WTC11 (cell line): ENCODE measurements around the gene NLGN3. TPM values are rescaled to one million over a fixed set of nuclear protein-coding genes. Genes with fewer than 3 reads are reported as not detected.

ENCODE experiments used
- ATAC-seq: fragments of 200-7000 bp; cut with Tn5 transposase; 2 replicates; pipeline ENCODE4 v1.10.0; 2021; ENCODE audit warnings: mild to moderate bottlenecking, moderate library complexity
- CTCF ChIA-PET: fragments of 300-600 bp; sonication (Branson Sonifier 250); formaldehyde crosslinking; loops from one replicate; lab custom pipeline; 2021; ENCODE audit warnings: antibody characterized with exemption; lab: Charles Lee
- POLR2A ChIA-PET: fragments of 350-600 bp; sonication (Branson Sonifier 250); formaldehyde crosslinking; loops from one replicate; lab custom pipeline; 2021; ENCODE audit warnings: antibody characterized with exemption; lab: Charles Lee
- DNase-seq: peaks from one replicate; pipeline ENCODE4 v3.0.0; 2021; ENCODE audit warnings: low spot score
- H3K27ac Mint-ChIP-seq: 2 replicates; pipeline ENCODE4 v1.8.0; 2021; ENCODE audit warnings: mixed read lengths
- H3K27me3 Mint-ChIP-seq: 2 replicates; pipeline ENCODE4 v1.8.0; 2021; ENCODE audit warnings: low read depth, mild to moderate bottlenecking, moderate library complexity, mixed read lengths
- H3K36me3 Mint-ChIP-seq: 2 replicates; pipeline ENCODE4 v1.8.0; 2021; ENCODE audit warnings: mixed read lengths
- H3K4me1 Mint-ChIP-seq: 2 replicates; pipeline ENCODE4 v1.8.0; 2022; ENCODE audit warnings: mixed read lengths
- H3K4me3 Mint-ChIP-seq: 2 replicates; pipeline ENCODE4 v1.8.0; 2021; ENCODE audit warnings: mild to moderate bottlenecking, moderate library complexity, mixed read lengths
- H3K9me3 Mint-ChIP-seq: 2 replicates; pipeline ENCODE4 v1.8.0; 2021; ENCODE audit warnings: mixed read lengths
- ATF1 ChIP-seq: sonication (generic); formaldehyde crosslinking; IDR thresholded peaks from 2 replicates; pipeline ENCODE4 v1.8.1; 2023; ENCODE audit warnings: mild to moderate bottlenecking, moderate library complexity, missing genetic modification reagents
- CREB1 ChIP-seq: sonication (generic); formaldehyde crosslinking; IDR thresholded peaks from 2 replicates; pipeline ENCODE4 v1.8.0; 2023; ENCODE audit warnings: mild to moderate bottlenecking, missing genetic modification reagents
- FOXK1 ChIP-seq: sonication (generic); formaldehyde crosslinking; IDR thresholded peaks from 2 replicates; pipeline ENCODE4 v1.8.0; 2022; ENCODE audit warnings: mild to moderate bottlenecking, moderate library complexity, missing genetic modification reagents
- FOXP1 ChIP-seq: sonication (generic); formaldehyde crosslinking; IDR thresholded peaks from 2 replicates; pipeline ENCODE4 v1.8.0; 2022; ENCODE audit warnings: missing genetic modification reagents, mild to moderate bottlenecking, moderate library complexity, borderline replicate concordance
- HMGA2 ChIP-seq: fragments of 250-450 bp; sonication (Bioruptor Pico); IDR thresholded peaks from 2 replicates; pipeline ENCODE4 v1.4.0; 2021; ENCODE audit warnings: mild to moderate bottlenecking, moderate library complexity
- JUN ChIP-seq: sonication (generic); formaldehyde crosslinking; IDR thresholded peaks from 2 replicates; pipeline ENCODE4 v1.8.0; 2023; ENCODE audit warnings: mild to moderate bottlenecking, missing genetic modification reagents
- MYBL2 ChIP-seq: sonication (generic); formaldehyde crosslinking; IDR thresholded peaks from 2 replicates; pipeline ENCODE4 v1.8.1; 2023; ENCODE audit warnings: mild to moderate bottlenecking, moderate library complexity, missing genetic modification reagents
- NR2C2 ChIP-seq: sonication (generic); formaldehyde crosslinking; IDR thresholded peaks from 2 replicates; pipeline ENCODE4 v1.8.0; 2022; ENCODE audit warnings: mild to moderate bottlenecking, missing genetic modification reagents
- NR3C1 ChIP-seq: sonication (generic); formaldehyde crosslinking; conservative IDR thresholded peaks from 2 replicates; pipeline ENCODE4 v1.8.1; 2023; ENCODE audit warnings: low read depth, mild to moderate bottlenecking, missing genetic modification reagents
- PRRX2 ChIP-seq: fragments of 250-450 bp; sonication (Bioruptor Pico); IDR thresholded peaks from 2 replicates; pipeline ENCODE4 v1.8.0; 2021; ENCODE audit warnings: mild to moderate bottlenecking
- RORB ChIP-seq: fragments of 250-450 bp; sonication (Bioruptor Pico); IDR thresholded peaks from 2 replicates; pipeline ENCODE4 v1.9.0; 2021; ENCODE audit warnings: mild to moderate bottlenecking
- SMAD3 ChIP-seq: sonication (generic); formaldehyde crosslinking; IDR thresholded peaks from 2 replicates; pipeline ENCODE4 v1.8.0; 2022; ENCODE audit warnings: missing genetic modification reagents, mild to moderate bottlenecking, borderline replicate concordance
- SOX15 ChIP-seq: fragments of 250-450 bp; sonication (Bioruptor Pico); IDR thresholded peaks from 2 replicates; pipeline ENCODE4 v1.9.0; 2021; ENCODE audit warnings: mild to moderate bottlenecking
- TCF7 ChIP-seq: sonication (generic); formaldehyde crosslinking; IDR thresholded peaks from 2 replicates; pipeline ENCODE4 v1.8.0; 2022; ENCODE audit warnings: mild to moderate bottlenecking, low read depth, missing genetic modification reagents, moderate library complexity
- ZBTB21 ChIP-seq: sonication (generic); formaldehyde crosslinking; IDR thresholded peaks from 2 replicates; pipeline ENCODE4 v1.8.1; 2023; ENCODE audit warnings: mild to moderate bottlenecking, missing genetic modification reagents, borderline replicate concordance
- ZNF121 ChIP-seq: sonication (generic); formaldehyde crosslinking; IDR thresholded peaks from 2 replicates; pipeline ENCODE4 v1.8.0; 2023; ENCODE audit warnings: missing genetic modification reagents
- ZNF138 ChIP-seq: sonication (generic); formaldehyde crosslinking; conservative IDR thresholded peaks from 2 replicates; pipeline ENCODE4 v1.8.1; 2022; ENCODE audit warnings: mild to moderate bottlenecking, moderate library complexity, missing genetic modification reagents
- ZNF263 ChIP-seq: sonication (generic); formaldehyde crosslinking; IDR thresholded peaks from 2 replicates; pipeline ENCODE4 v1.8.1; 2022; ENCODE audit warnings: low read depth, mild to moderate bottlenecking, moderate library complexity, missing genetic modification reagents
- ZNF425 ChIP-seq: fragments of 250-450 bp; sonication (Bioruptor Pico); conservative IDR thresholded peaks from 2 replicates; pipeline ENCODE4 v1.9.0; 2021; ENCODE audit warnings: mild to moderate bottlenecking
- ZNF512 ChIP-seq: sonication (generic); formaldehyde crosslinking; IDR thresholded peaks from 2 replicates; pipeline ENCODE4 v1.8.1; 2022; ENCODE audit warnings: missing genetic modification reagents, borderline replicate concordance
- ZSCAN18 ChIP-seq: fragments of 250-450 bp; sonication (Bioruptor Pico); IDR thresholded peaks from 2 replicates; pipeline ENCODE4 v2.1.2; 2022; ENCODE audit warnings: mild to moderate bottlenecking, moderate library complexity
- total RNA-seq: library from RNA; stranded (reverse); gene quantifications from 3 replicates; pipeline ENCODE4 v1.2.3, GENCODE V29; 2021
- TF ChIP-seq, protein P1 (sequence below): sonication (generic); formaldehyde crosslinking; IDR thresholded peaks from 2 replicates; pipeline ENCODE4 v1.8.0; 2023; ENCODE audit warnings: mild to moderate bottlenecking, missing genetic modification reagents
- TF ChIP-seq, protein P2 (sequence below): fragments of 250-450 bp; sonication (Bioruptor Pico); IDR thresholded peaks from 2 replicates; pipeline ENCODE4 v1.8.0; 2021; ENCODE audit warnings: mild to moderate bottlenecking

Gene NLGN3
- total RNA-seq, 1 experiment from 2014 or later, result 10.8 TPM

GRCh38 chrX:71103110-71103983 is 41.3 kb upstream of the NLGN3 start (continued):
- TF ChIP-seq SMAD3 (CRISPR knock-in tag), result no peak
- no peak for TF ChIP-seq ZBTB21 (CRISPR knock-in tag)
- no peak for TF ChIP-seq FOXP1 (CRISPR knock-in tag)
- no peak for TF ChIP-seq ATF1 (CRISPR knock-in tag)
- TF ChIP-seq CREB1 (CRISPR knock-in tag), result no peak
- no peak for TF ChIP-seq ZNF425 (CRISPR knock-in tag)
- no peak for TF ChIP-seq FOXK1 (CRISPR knock-in tag)
- TF ChIP-seq NR2C2 (CRISPR knock-in tag), result no peak
- TF ChIP-seq ZNF121 (CRISPR knock-in tag), result no peak
- no peak for TF ChIP-seq ZNF512 (CRISPR knock-in tag)
- no peak for TF ChIP-seq PRRX2 (CRISPR knock-in tag)
- TF ChIP-seq ZNF263 (CRISPR knock-in tag), result no peak
- TF ChIP-seq, protein P1, sequence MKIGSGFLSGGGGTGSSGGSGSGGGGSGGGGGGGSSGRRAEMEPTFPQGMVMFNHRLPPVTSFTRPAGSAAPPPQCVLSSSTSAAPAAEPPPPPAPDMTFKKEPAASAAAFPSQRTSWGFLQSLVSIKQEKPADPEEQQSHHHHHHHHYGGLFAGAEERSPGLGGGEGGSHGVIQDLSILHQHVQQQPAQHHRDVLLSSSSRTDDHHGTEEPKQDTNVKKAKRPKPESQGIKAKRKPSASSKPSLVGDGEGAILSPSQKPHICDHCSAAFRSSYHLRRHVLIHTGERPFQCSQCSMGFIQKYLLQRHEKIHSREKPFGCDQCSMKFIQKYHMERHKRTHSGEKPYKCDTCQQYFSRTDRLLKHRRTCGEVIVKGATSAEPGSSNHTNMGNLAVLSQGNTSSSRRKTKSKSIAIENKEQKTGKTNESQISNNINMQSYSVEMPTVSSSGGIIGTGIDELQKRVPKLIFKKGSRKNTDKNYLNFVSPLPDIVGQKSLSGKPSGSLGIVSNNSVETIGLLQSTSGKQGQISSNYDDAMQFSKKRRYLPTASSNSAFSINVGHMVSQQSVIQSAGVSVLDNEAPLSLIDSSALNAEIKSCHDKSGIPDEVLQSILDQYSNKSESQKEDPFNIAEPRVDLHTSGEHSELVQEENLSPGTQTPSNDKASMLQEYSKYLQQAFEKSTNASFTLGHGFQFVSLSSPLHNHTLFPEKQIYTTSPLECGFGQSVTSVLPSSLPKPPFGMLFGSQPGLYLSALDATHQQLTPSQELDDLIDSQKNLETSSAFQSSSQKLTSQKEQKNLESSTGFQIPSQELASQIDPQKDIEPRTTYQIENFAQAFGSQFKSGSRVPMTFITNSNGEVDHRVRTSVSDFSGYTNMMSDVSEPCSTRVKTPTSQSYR (CRISPR knock-in tag), result no peak

GRCh38 chrX:71105628-71106027 is 39.0 kb upstream of the NLGN3 start:
- Mint-ChIP-seq H3K9me3 (no peaks in the 10 kb centered on the region), H3K27me3 (peaks cover 23% of the 10 kb centered on the region)
- POLR2A ChIA-PET, result interaction anchor here (1.2 kb wide), 1 partner anchor 38 kb away, joined by 4 read pairs; no protein-coding TSS in a partner anchor
- no peak for TF ChIP-seq NR3C1
- TF ChIP-seq RORB (CRISPR knock-in tag), result no peak
- TF ChIP-seq ZNF138 (CRISPR knock-in tag), result no peak
- TF ChIP-seq ZNF263 (CRISPR knock-in tag), result no peak
- no peak for TF ChIP-seq MYBL2 (CRISPR knock-in tag)
- TF ChIP-seq TCF7 (CRISPR knock-in tag), result no peak
- TF ChIP-seq ZSCAN18 (CRISPR knock-in tag), result no peak
- no peak for TF ChIP-seq HMGA2 (CRISPR knock-in tag)
- no peak for TF ChIP-seq JUN (CRISPR knock-in tag)
- TF ChIP-seq ZNF512 (CRISPR knock-in tag), result no peak
- TF ChIP-seq SOX15 (CRISPR knock-in tag), result no peak
- TF ChIP-seq FOXK1 (CRISPR knock-in tag), result no peak
- TF ChIP-seq, protein P2, sequence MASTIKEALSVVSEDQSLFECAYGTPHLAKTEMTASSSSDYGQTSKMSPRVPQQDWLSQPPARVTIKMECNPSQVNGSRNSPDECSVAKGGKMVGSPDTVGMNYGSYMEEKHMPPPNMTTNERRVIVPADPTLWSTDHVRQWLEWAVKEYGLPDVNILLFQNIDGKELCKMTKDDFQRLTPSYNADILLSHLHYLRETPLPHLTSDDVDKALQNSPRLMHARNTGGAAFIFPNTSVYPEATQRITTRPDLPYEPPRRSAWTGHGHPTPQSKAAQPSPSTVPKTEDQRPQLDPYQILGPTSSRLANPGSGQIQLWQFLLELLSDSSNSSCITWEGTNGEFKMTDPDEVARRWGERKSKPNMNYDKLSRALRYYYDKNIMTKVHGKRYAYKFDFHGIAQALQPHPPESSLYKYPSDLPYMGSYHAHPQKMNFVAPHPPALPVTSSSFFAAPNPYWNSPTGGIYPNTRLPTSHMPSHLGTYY (CRISPR knock-in tag), result no peak
- TF ChIP-seq PRRX2 (CRISPR knock-in tag), result no peak
- TF ChIP-seq, all 79 proteins: peak for 0
- DNase-seq (no peak), ATAC-seq (no peak)
- no peak overlapping the region for H3K4me3 Mint-ChIP-seq
- CTCF ChIA-PET, result no interaction called here
- H3K27ac Mint-ChIP-seq, result no peak overlapping the region
- H3K4me1 Mint-ChIP-seq, result peaks cover 47% of the 10 kb centered on the region
- 0 out of 2 replicates have a peak, but pooled peaks cover 3% of the 10 kb centered on the region for H3K36me3 Mint-ChIP-seq
